ENCODE measurements around the gene CTNNA3.

The CTNNA3 gene

DNA sequence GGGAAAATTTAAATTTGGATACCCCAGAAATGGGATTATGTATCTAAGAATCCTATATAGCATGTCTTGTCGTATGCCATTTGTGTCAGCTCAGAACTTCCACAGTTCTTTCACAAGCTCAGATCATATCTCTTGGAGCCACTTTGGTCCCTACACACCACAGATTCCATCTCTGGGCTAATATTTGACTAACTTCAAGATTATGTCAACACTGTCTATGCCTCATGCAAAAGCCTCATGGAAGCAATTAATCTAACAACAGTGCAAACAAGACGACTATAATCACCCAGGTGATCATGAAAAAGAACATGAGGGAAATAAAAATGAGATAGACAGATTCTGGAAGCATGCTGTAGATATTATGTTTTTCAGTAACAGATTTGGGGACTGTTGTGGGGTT is 581.0 kb downstream of the CTNNA3 start:
- no peak for DNase-seq (ENCODE audit: low read depth)

DNA sequence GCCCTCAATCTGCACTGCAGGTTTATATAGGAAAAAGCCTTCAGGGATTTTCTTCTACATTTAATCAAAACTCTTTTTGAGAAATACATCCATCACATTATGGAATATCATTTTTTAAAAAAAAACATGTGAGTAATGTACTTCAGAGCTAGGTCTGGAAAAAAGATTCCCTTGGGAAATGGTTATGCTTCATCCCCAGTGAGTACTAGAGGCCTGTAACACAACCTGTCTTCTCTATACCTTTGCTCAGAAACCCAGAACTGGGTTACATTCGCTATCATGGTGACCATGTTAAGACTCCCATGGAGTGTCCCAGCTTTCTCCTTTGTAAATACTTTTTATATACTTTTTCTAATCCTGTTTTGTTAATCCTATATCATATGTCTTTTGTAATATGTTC is 583.2 kb downstream of the CTNNA3 start:
- DNase-seq (ENCODE audit: low read depth) = no peak

DNA sequence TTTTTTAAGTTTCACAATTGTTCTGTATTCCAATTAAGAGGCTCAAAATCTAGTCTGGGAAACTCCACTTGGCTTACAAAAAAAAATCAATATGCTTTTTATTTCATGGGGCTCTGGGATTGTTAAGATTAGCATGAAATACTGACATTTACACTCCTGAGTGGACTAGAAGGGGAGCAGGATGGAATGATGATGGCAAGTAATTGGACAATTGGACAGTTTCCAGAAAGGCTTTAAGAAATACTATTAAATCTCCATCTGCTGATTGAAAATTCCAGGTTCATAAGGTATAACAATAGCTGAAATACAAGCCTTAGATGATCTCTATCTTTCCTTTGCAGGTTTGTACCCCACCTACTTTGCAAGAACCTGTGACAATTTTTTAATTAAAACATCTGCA is 585.7 kb downstream of the CTNNA3 start:
- no peak for DNase-seq (ENCODE audit: low read depth)

GRCh38 chr10:67107670-67108069 is 588.3 kb downstream of the CTNNA3 start:
- no peak for DNase-seq (ENCODE audit: low read depth)

DNA sequence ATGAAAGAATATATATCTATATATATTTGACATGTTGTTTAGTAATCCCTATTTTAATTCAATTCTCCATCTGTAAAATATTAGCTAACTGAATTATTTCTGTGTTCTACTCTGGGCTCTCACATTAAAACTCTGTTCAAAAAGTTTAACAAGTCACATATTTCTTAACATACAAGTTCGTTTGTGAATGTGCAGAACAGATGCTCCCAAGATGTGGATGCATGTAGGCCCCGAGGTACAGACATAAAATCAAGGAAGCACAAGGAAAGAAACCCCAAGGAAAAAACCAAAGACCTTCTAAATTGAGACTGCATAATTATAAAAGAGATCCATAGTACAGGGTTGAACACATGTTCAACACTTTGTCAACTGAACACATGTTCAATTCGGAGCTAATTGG is 595.0 kb downstream of the CTNNA3 start:
- no peak for DNase-seq (ENCODE audit: low read depth)

DNA sequence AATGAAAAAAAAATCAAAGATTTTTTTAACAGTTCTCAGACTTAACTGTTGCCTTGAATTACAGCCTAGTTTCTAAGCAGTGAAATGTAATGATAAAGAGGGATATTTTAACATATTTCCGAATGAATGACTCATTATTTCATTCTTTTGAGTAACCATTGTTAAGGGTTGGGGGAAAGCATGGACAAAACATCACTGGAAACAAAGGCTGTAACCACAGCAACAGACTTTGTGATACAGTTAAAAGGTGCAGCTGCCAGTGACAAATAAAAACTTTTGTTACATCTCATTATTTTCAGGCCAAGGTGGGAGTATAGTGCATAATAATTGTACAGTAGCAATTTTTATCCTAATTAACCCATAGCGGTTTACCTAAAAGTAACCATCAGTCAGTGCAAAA is 597.5 kb downstream of the CTNNA3 start:
- DNase-seq (ENCODE audit: low read depth) = no peak

GRCh38 chr10:67095531-67095930 is 600.5 kb downstream of the CTNNA3 start:
- no peak for DNase-seq (ENCODE audit: low read depth)

DNA sequence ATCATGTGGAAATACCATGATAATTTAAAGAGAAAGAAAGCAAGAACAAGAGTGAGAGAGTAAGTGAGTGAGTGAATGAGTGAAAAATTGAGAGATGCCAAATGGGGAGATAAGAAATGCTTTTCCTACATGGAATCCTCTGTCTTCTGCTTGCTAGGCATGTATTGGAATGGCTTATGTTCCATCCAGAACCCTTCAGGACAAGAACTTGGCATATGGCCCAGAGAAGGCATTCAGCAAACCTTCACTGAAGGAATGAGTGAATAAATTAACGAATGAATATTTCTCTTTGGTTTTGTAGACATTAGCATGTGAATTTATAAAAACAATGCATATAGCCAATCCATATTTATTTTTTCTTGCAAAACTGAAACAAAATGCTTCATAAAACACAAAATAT is 608.0 kb downstream of the CTNNA3 start:
- DNase-seq (ENCODE audit: low read depth) = no peak

DNA sequence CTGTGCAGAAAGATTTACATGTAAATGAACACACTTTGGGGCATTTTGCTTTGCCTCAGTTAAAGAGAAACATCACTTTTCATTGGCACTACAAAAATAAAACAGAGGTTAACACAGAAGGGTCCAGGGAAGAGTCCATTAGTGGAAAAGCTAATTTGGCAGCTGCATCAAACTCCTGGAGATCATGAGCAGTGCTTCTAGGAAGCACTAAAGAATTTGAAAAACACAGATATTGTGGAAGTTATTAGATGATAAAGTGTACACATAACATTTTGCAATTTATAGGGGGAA is 608.9 kb downstream of the CTNNA3 start:
- DNase-seq (ENCODE audit: low read depth) = no peak

DNA sequence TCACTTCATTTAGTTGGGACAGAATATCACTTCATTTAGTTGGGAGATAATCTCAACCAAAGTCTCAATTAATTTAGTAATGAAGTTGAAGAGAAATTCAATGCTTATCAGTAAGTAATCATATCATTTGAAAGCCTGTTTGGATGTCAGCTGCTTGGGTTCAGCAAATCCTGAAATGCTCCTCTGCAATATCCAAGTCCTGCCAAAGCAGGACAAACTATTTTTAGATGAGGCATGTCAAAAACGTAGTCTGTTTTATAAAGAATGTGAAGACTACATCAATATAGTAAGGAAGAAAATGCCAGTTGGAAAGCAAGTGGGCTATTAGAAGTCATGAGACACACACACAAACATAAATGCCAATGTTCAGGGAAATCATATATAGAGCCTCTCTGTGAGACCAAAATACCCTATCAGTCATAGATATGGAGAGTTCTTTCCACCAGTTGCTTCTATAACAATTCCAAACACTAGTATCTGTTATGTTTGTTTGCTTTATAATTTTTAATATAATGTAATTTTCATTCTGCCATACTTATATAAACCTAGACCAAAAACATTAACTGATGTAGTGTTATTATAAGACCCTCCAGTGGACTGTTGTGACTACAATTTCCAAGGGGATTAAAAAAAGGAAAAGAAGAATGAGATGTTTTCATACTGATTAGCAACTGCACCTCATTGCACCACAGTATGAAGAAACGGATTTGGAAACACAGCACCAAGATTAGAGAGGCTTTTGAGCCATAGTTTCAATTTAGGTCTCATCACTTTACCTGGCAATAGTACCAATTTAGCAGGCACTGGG is 609.5 kb downstream of the CTNNA3 start:
- no peak for DNase-seq (ENCODE audit: low read depth)

DNA sequence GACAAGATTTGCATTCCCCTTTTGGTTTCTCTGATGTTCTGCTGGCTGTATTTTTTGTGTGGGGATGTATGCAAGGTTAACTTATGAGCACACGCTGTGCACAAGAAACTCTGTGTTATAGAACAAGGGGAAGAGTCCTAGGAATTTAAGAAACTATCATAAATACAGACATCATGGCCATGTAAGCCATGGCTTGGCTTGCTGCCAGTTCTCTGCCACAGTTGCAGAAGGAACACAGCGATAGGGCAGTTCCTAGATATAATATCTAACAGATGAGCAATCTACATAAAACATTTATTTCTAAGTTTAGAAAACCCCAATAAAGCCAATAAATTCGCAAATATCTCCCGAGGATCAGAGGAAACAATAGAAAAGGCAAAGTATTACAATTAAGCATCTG is 616.9 kb downstream of the CTNNA3 start:
- DNase-seq (ENCODE audit: low read depth) = no peak

DNA sequence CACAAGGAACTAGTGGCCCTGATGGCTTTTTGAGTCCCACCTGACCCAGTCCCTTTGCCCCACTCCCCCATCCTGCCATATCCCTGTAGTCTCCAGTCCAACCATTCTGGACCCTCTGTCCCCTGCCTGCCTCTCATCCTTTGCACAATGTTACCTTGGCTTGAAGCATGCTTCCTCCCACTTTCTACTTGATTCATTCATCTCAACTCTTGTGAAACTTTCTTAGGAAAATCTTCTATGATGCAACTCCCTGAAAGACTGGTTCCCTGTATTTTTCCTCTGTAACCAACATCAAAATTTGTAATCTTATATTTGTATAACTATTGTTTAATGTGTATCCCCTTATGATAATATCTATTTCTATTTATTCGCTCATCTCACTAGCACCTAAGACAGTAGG is 618.6 kb downstream of the CTNNA3 start:
- DNase-seq (ENCODE audit: low read depth) = no peak

GRCh38 chr10:67076144-67076543 is 619.9 kb downstream of the CTNNA3 start:
- DNase-seq (ENCODE audit: low read depth) = no peak

DNA sequence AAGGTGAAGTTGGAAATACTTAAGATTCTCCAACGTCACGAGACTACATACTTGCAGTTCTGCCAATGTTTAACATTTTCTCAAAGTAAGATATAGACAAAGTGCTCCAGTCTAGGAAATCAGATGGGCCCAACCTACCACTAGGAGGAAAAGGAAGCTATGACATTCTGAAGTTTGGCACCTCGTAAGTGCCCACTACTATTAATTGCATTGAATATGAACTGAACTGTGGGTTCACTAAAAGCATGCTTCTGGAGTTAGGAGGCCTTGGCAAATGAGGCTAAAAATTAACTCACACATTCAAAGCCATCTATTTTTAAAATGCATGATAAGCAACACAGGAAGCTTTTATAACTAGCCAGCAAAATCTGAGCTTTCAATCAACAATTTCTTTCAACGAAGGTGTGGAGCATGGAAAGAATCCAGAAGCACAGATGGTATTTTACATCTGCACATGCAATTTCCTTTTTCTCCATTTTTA is 620.5 kb downstream of the CTNNA3 start:
- DNase-seq (ENCODE audit: low read depth) = no peak

DNA sequence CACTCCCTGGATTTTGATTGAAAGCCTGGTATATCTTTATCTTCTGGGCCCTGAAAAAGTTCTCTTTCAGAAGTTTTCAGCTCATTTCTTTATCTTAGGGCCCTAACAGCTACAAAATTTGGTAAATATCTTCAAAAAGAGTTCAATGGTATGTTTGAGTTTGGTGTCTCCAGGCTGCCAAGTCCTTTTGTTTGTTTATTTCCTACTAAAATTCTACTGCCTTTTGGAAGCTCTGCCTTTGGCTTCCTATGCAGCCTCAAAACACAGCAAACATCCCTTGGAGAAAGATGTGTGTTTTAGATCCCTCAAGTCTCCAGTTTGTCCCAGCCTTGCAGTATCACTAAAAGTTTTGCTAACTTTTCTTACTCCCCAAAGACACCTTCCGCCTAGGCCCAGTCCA is 623.3 kb downstream of the CTNNA3 start:
- no peak for DNase-seq (ENCODE audit: low read depth)

DNA sequence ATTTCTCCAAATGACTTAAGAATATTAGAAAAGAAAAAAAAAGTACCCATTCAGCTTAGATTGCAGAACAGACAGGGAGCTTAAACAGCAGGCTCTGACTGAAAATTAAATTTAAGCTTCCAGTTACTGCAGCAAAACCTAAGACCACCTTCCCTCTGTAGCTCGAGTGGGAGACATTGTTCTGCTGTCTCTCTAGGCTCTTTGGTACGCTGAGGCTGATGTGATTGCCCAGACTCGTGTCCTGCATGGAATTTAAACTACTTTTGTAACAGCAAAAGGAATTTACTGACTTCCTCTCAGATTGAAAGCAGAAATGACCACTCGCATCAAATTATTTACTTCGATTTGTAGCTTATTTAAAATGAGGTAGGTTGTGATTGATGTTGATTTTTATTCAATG is 645.6 kb downstream of the CTNNA3 start:
- DNase-seq (ENCODE audit: low read depth) = no peak

DNA sequence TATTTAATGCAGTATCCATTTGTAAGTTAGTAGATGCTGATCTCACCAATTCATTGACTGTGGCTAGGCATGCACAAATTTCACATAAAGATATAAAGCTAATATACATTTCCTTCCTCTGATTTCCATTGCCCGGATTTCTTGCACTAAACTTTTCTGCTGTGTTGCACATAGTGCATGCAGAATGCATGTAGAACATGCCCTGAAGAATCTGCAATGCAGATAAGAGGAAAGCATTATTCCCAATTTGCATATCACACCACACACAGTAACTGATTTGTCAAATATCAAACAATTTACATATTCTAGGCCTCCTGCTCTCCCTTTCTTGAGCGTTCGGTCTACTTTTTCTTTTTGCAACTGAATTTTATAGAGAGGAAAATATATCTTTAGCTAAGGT is 646.0 kb downstream of the CTNNA3 start:
- DNase-seq (ENCODE audit: low read depth) = no peak

DNA sequence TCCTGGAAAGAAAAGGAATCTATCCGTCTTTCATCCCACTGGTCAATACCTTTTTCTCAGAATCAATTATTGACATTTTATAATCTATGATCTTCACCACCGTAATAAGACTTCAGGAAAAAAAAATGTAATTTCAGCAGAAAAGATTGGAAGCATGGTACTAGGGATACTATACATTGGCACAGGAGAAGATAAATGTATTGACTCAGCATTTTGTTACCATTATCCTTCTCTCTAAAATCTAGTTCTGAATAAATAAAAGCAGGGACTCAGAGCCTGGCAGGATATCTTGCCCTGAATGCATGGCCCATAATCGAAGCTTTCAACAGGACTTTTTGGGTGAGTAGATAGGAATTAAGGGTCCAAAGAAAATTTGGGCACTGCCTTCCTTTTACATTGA is 649.5 kb downstream of the CTNNA3 start:
- DNase-seq (ENCODE audit: low read depth) = no peak

DNA sequence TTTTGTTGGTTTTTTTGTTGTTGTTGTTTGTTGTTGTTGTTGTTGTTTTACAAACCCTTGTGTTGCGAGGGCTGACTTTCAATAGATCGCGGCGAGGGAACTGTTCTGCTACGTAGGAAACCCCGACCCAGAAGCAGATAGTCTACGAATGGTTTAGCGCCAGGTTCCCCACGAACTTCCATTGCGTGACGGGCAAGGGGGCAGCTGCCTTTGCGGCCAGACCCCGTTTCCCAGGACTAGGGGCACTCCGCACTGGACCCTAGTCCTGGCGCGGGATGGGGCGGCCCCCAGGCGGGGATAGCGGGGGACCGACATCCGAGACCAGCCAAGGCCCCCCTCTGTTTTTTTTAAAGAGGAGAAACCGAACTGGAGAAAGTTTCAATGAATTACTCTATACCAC is 650.6 kb downstream of the CTNNA3 start:
- DNase-seq (ENCODE audit: low read depth) = no peak

GRCh38 chr10:67043041-67043440 is 653.0 kb downstream of the CTNNA3 start:
- no peak for DNase-seq (ENCODE audit: low read depth)

DNA sequence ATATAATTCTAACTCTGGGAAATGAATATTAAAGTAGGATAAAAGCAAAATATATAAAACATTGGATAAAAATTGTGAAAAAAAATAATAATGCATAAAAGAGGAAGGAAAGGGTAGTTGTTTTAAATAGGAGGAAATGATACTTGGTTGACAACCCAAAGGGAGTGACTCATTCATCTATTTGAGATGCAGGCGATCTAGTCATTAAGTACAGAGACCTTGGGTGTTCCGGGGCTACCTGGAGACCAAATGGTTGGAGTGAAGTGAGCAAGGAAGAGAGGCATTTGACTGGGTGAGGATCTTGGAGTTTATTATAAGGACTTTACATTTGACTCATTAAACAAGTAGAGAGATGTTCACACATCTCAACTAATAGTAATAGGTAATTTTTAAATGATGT is 659.2 kb downstream of the CTNNA3 start:
- DNase-seq (ENCODE audit: low read depth) = no peak

GRCh38 chr10:67033878-67034277 is 662.1 kb downstream of the CTNNA3 start:
- no peak for DNase-seq (ENCODE audit: low read depth)

DNA sequence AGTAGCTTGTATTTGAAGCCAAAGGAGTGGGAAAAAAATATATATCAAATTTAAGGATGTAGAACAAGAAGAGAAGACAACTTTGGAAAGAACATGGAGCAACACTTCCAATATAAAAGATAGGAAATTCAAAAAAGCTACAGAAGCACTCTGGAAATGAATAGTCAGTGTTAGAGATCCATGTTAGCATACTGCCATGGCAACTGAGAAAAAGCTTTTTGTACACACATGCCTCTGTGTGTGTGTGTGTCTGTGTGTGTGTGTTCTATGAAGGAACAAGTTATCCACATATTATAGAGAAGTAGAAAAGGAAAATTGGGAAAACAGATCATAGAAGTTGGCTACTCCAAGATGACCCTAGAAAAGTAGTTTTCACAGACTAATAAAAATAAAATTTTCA is 673.9 kb downstream of the CTNNA3 start:
- DNase-seq (ENCODE audit: low read depth) = no peak

DNA sequence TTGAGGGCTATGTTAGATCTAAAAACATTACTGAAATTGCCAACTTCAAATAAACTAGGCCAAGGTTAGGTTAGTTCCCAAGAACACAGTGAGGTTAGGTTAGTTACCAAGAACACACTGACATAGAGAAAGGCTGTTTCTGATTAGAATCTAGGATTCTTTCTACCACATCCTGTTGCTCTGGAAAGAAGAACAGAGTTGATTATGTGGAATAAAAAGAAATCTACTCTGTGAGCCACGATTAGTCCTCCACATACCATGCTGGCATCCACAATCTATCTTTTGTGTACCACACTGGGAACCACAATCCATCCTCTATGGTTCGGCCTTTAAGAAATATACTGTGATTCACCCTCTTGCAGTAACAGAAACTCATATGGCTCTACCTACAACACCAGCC is 678.8 kb downstream of the CTNNA3 start:
- no peak for DNase-seq (ENCODE audit: low read depth)

GRCh38 chr10:67015225-67015624 is 680.8 kb downstream of the CTNNA3 start:
- no peak for DNase-seq (ENCODE audit: low read depth)
